Activated CD4-positive, alpha-beta T cell treated with anti-CD3 and anti-CD28 coated beads, Interleukin-2, amount 50 U/mL, for 1 hour (primary cell): ENCODE measurements around the gene TRIO.
"Not testable (repeated sequence)": the region's sequence is repeated elsewhere in the genome, so short reads cannot be mapped to it uniquely, and the experiment has no call there.

Experiments used
- DNase-seq: peaks from one replicate; pipeline ENCODE4 v3.0.0-alpha.2; 2020

The TRIO gene

GRCh38 chr5:14420101-14420811, 277.1 kb downstream of the TRIO start:
- DNase-seq, result no peak

DNA sequence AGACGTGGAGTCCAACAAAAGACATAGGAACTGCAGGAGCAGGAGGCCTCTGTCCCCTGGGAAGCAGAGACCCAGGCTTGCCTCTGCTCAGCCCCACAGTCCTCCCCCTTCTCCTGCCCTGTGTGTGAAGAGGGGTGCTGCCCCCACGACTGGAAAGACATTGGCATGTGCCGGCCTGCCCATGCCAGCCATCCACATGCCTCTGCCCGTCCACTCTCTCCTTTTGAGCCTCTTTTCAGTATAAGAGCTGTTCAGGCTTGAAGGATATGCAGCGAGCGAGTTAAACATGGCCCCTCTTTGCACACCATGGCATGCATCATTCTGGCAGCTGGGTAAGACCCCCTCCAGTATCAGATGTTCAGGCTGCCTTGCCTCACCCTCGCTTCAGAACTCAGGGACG, 278.7 kb downstream of the TRIO start:
- no peak for DNase-seq

DNA sequence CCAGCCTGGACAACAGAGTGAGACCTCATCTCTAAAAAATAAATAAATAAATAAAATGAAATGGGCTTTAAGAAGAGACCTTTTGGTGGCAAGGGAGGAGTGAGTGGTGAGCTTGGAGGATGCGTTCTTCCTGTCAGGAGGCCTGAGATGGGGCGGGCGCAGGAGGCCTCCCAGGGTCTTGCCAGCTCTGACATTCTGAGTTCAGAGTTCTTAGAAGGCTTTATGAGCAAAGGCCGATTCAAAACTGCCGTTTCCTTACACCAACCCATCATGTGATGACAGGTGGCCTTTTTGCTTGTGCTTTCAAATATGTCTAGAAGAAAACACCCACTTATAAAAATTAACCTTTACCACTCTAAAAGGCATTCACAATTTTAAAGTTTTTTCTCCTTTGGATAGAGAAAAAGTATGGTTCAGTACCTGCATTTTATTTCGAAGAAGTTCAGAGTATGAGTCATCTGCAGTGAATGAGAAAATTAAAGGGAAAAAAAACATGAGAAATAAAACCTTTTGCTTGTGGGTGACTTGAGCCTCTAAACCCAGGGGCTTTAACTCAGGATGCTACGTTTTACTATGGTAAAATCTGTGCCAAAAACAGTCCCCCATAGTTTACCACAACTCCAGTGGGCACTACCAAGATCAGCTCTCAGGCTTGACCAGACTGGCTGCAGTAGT, 281.0 kb downstream of the TRIO start:
- no peak for DNase-seq

DNA sequence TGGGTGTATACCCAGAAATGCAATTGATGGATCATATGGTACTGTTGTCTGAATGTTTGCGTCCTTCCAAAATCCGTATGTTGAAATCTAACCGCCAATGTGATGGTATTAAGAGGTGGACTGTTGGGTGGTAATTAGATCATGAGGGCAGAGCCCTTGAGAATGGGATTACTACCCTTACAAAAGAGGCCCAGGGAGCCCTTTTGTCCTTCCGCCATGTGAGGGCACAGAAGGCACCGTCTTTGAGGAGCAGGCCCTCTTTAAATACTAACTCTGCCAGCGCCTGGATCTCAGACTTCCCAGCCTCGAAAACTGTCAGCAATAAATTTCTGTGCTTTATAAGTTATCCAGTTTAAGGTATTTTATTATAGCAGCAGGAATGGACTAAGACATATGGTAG, 282.4 kb downstream of the TRIO start:
- no peak for DNase-seq

DNA sequence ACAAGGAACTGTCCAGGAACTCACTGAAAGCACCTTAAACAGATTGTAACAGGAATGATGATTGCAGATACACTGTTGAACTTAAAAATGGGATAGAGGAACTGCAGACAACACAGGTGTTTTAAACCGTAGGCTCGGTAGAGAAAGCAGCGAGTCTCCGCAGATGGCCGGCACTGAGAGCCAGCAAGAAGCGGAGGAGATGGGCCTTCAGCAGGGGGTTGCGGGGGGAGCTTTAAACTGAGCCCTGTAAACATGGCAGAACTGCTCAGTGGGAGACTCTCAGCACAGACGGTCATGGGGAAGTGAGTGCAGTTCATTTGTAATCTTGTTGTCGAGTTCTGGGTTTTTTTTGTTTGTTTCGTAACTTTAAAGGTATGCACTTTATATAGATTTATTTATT, 283.4 kb downstream of the TRIO start:
- DNase-seq, result no peak

DNA sequence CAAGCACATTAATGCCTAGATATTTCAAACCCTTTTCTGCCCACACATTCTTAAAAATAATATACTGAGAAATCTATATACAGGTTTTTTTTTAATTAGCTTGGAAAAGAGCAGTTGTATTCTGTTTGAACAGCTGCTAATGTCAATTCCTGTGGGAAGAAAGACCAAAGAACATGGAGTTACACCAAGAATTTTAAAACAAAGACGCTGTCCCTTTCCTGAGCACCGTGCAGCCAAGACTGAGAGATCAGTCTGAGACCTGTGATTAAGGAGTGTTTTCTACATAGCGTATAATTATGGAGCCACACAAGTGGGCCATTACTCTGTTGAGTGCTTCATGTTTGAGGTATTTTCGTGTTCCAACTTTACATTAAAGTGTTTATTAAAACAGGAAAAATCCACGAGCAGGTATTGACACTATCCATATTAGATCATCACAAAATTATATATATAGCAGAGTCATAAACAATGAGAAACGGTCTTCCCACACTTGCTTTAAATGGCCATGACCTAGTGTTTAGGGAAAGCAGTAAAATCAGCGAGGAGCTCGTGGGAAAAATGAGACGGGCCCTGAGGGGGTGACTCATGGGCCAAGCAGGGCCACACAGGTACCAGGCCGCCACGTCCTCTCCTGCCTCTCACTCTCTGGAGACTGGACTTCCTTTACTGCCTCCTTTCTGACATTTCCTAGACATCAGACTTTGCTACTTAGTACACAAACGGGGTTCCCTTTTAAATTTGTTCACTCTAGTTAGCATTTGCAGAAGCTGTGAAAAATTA, 285.4 kb downstream of the TRIO start:
- DNase-seq, result no peak

DNA sequence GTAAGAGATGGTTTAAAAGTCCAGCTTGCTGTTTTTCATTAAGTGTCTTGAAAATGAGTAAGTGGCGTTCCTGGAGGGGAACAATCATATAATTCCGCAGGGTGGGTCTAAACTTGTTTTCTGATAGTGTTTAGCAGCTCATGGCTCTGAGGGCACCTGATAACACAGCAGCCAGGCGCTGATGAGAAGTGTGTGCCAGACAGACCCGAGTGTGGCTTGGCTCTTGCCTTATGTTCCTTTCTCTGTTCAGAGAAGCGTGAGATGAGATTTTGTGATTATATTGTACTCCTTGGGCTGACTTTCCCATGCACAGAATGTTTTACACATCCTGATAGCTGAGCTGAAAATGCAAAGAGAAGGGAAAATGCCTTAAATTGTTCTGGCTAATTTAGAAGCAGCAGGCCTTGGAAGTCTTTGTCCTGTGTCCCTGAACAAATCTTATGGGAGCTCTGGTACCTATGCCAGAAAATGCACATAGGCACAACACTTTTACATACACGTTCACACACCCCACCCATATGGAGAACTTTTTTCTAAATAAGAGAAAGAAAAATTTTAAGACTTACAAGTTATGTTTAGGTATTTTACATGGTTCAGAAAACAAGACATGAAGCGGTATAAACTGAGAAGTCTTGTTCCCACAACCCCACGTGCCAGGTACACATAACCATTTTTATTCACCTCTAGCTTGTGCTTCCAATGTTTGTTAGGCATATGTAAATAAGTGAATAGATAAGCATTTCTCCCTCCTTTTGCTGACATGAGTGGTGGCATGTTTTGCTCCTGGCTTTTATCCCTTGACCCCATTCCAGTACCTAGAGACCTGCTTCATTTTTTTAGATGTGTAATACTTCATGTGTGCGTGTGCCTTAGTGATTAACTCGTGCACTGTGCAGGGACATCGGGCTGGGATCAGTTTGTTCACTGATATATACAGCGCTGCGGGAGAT, 286.2 kb downstream of the TRIO start:
- no peak for DNase-seq

- DNase-seq, result no peak
Measured at GRCh38 chr5:14431534-14431933, 288.4 kb downstream of the TRIO start.

GRCh38 chr5:14432931-14433589, 289.9 kb downstream of the TRIO start:
- DNase-seq, result no peak

DNA sequence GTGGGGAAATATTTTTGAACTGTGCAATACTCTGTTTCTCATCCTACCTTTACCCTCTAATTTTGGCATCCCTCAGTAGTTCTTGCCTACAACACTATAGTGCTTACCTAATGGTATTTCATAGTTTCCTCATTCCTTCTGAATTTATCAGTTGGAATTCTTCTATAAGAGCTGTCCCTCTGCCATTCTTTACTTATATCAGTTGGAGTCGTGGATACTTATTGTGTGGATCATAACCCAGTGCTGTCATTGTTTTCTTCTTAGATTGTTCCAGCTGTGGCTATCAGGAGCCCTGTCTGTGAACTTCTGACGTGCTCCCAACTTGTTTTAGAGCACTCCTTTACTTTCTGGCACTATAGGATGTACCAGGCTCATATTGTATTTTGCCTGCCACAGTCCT, 292.3 kb downstream of the TRIO start:
- no peak for DNase-seq

- not testable (repeated sequence) for DNase-seq
Measured at GRCh38 chr5:14436122-14436521, 293.0 kb downstream of the TRIO start.

DNA sequence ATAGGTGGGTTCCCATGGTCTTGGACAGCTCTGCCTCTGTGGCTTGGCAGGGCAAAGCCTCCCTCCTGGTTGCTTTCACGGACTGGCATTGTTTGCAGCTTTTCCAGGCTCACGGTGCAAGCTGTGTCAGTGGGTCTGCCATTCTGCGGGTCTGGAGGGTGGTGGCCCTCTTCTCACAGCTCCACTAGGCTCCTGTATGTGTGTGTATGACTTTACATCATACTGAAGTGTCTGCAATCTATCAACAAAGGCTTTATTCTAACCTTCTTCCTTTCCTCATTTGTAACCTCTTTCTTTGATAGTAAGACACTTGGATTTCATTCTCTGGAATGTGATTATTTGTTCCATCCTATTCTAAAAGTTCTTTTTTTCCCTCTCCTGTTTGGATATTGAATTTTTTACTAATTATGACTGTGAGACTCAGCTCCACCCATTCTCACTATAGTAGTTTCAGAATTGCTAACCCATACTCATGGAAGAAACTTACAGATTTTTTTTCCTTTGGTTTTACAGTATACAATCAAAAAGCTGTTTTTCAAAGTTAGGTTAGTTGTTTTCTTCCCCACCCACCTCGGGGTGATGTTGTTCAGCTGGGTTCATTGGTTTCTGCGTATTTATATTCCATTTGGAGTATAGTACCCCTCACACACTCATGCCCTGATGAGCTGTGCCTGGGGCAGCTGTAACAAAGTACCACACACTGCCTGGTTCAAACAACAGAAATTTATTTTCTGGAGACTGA, 293.8 kb downstream of the TRIO start:
- DNase-seq, result no peak

DNA sequence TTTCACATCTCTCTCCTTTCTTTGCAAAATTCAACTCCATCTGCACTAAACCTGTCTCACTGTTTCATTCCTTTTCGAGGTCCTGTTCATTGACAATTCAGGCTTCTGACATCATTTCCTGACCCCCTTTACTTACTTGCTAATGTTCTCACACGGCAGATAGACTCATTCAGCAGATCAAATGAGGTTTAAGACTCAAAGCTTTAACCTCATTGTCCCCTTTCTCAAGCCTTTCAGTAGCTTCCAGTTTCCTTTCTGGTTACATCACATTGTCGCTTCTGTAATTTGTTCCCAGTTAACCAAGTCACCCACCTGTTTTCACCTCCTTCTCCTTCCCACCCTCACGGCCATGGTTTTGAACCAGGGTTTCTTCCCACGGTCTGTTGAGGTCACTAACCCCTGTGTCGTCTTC, 295.1 kb downstream of the TRIO start:
- no peak for DNase-seq

DNA sequence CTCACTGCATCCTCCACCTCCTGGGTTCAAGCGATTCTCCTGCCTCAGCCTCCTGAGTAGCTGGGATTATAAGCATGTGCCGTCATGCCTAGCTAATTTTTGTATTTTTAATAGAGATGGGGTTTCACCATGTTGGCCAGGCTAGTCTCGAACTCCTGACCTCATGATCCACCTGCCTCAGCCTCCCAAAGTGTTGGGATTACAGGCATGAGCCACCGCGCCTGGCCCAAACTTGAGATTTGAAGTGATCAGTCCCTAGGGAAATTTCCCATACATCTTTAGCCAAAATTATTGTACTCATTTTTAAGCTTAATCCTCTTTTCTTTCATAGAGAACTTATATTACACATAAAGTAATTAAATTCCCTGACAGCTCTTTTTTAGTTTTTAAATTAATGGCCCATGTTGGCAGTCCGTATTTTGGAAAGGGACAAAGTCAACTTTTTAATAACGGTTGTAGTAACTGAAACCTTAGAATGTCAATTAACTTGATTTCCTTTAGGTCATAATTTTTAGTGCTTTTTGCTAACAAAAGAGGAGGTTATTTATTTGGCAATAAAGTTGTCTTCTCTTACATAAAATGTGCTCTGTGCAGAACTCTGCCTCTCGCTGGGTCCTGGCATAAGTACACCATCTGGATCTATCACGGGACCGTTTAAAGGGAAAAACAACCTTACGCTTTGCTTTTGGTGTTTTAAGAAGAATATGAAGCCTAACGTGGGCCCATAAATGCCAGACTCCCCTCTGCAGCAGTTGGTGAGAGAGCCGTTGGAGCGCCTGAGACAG, 296.1 kb downstream of the TRIO start:
- no peak for DNase-seq

DNA sequence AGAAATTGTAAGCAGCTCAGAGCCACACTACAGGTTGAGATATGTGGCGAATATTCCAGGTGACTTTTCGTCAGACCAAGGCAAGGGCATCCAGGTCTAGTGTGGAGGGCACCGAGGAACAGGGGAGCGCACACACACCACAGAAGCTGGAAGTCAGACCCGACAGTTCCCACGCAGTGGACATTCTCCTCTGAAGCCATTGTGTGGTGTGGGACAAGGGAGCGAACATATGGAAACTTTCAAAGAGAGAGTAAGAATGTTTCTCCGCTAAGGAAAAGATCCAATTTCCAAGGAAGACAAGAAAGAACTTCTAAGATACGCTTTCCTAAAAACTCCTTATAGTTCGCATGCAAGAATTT, 297.1 kb downstream of the TRIO start:
- DNase-seq, result no peak

DNA sequence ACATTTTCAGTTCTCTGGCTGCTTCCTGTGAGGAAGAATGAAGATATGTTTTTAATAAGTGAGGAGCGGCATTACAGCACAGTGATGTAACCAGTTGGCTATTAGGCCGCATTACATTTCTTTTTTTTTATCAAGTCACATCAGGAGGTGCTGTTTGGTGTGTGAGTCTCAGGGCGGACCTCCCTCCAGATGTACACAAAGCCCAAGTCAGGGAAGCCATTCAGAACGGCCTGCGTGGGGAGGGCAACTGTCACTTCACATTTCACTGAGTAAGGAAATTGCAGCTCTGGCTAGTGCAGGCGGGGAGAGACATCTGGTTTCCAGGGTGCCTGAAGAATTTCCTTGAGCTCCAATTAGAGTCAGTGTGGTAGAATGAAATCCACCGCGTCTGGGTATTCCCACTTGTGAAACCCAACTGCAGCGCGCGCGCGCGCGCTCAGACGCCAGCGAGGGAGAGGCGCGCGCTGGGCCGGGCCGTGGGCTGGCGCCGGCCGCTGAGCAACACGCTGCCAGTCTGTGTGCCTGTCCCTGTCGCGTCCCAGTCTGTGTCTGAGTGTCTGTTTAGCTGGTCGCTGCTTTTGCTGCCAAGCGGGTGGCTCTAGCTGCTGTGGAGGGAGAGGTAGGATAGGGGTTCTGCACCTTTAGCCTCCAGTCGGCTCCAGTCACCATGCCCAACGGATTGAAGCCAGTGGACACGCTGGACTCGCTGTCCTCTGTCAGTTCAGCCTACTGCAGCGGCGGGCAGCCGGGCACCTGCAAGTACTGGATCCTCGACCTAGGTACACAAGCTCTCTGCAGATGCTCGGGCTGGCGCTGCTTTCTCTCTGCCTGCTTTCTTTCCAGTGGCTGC, 297.7 kb downstream of the TRIO start:
- no peak for DNase-seq

- no peak for DNase-seq
Measured at GRCh38 chr5:14441641-14442040, 298.5 kb downstream of the TRIO start.

GRCh38 chr5:14442536-14442935, 299.4 kb downstream of the TRIO start:
- no peak for DNase-seq

GRCh38 chr5:14443671-14444093, 300.5 kb downstream of the TRIO start:
- no peak for DNase-seq

- DNase-seq, result no peak
Measured at GRCh38 chr5:14444161-14444560, 301.0 kb downstream of the TRIO start.
